GM15510 (cell line): ENCODE data around the gene MACROH2A1.

ENCODE experiments used
- POLR2A ChIP-seq: IDR thresholded peaks from 3 replicates; pipeline ENCODE4 v1.6.1; 2011; ENCODE audit warnings: borderline replicate concordance; ENCODE audit not compliant: insufficient read length; ENCODE audit errors: extremely low read depth

The MACROH2A1 gene

GRCh38 chr5:135379046-135379654 is 19.9 kb downstream of the MACROH2A1 start:
- TF ChIP-seq POLR2A = no peak

GRCh38 chr5:135377751-135378680 is 21.0 kb downstream of the MACROH2A1 start:
- no peak for TF ChIP-seq POLR2A

DNA sequence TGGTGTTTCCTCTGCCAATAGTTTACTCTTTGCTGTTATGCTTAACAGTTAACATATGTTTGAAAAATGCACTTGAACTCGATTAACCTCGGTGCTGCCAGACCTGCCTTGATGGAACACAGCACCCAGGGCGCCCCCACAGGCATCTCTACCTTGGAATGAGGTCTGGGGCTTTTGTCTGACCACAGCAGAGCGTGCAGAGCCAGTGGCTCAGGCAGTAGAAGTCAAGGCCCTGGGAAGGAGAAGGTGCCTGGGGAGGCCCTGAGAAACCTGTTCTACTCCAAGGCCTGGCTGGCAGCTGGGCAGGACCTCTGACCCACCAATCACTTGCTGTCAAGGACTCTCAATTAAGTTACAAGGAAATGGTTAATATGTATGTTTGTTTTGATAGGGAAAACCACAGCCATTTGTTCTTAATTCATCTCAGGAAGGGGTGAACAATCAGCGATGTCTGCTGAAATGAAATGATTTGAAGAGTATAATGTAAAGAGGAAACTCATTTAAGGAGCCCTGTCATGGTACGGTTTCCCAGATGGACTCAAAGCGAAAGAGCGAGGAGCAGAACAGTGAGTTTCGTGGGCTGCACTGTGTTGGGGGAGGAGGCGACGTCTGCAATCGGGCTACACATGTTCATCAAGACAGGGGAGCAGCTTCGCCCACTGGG is 21.9 kb downstream of the MACROH2A1 start:
- no peak for TF ChIP-seq POLR2A

- no peak for TF ChIP-seq POLR2A
Observed at GRCh38 chr5:135375040-135375793, 23.8 kb downstream of the MACROH2A1 start.

GRCh38 chr5:135373736-135374515 is 25.1 kb downstream of the MACROH2A1 start:
- no peak for TF ChIP-seq POLR2A

- TF ChIP-seq POLR2A = no peak
Observed at GRCh38 chr5:135372654-135373381, 26.2 kb downstream of the MACROH2A1 start.

DNA sequence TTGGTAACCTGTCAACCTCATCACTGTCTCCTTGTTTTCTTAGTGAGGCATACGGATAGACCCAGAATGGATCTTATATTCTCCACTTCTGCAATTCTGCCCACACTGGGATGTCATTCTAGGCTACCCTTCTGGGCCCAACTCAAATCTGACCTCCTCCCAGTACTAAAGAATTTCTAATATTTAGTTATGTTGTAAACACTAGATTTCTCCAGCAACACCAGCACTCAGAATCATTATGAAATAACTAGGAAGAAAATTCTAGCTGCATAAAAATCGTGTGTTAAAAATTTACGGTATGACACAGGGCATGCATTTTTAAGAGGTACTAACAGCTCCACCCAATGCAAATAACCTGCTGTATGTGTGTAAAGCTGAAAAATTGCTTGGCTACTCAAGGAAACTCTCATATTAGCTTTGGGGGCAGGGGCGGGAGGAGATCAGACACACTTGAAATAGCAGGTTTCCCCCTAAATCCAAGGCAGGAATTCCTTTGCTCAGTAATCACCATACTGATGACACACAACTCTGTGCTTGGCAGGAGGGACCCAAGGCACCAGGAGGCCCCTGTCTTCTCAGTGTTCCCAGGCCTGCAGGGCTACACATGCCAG is 27.3 kb downstream of the MACROH2A1 start:
- TF ChIP-seq POLR2A = no peak

GRCh38 chr5:135369952-135370351 is 29.1 kb downstream of the MACROH2A1 start:
- TF ChIP-seq POLR2A = no peak

DNA sequence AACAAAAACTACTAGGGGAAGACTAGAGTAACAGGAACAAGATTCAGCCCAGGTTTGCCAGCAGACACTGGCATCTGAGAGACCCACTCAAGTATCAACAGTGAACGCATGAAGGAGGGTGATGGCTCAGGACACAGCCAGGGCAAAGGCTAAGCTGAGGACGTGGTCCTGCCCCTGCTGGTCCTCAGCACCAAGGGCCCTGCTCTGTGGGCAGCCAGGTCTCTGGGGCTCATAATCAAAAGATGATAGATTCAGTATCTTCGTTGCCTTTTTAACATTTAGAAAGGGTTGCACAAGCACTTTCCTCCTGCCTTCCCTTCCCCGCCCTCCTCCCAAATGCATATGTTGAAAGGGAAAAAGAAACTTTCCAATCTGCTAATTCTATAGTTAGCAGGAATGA is 31.5 kb downstream of the MACROH2A1 start:
- no peak for TF ChIP-seq POLR2A

- no peak for TF ChIP-seq POLR2A
Observed at GRCh38 chr5:135367076-135367475, 32.0 kb downstream of the MACROH2A1 start.

GRCh38 chr5:135365281-135365680 is 33.8 kb downstream of the MACROH2A1 start:
- TF ChIP-seq POLR2A = no peak

- TF ChIP-seq POLR2A = no peak
Observed at GRCh38 chr5:135364421-135365262, 34.4 kb downstream of the MACROH2A1 start.
